GM18526 (cell line): ENCODE results near the gene PTCHD1.

Source experiments
- POLR2A ChIP-seq: IDR thresholded peaks from 3 replicates; pipeline ENCODE4 v1.6.1; 2011; ENCODE audit not compliant: insufficient read length; ENCODE audit errors: extremely low read depth

Gene PTCHD1

GRCh38 chrX:23334848-23335599 lies at the start of gene PTCHD1:
TSS of gene PTCHD1 (plus strand) at chrX:23334849. CDS start at chrX:23334876, 27 bp downstream.
- TF ChIP-seq POLR2A: no peak

GRCh38 chrX:23286731-23287130 lies 47.9 kb upstream of the PTCHD1 start:
- TF ChIP-seq POLR2A: no peak

- no peak for TF ChIP-seq POLR2A
These were observed 47.4 kb upstream of the PTCHD1 start for GRCh38 chrX:23287191-23287725.

GRCh38 chrX:23292354-23292987 lies 42.2 kb upstream of the PTCHD1 start:
- TF ChIP-seq POLR2A: no peak

- no peak for TF ChIP-seq POLR2A
These were observed 41.5 kb upstream of the PTCHD1 start for GRCh38 chrX:23292988-23293651.

- no peak for TF ChIP-seq POLR2A
These were observed 29.8 kb upstream of the PTCHD1 start for GRCh38 chrX:23304881-23305280.

- TF ChIP-seq POLR2A: no peak
These were observed 22.9 kb upstream of the PTCHD1 start for GRCh38 chrX:23311731-23312130.

GRCh38 chrX:23312136-23312535 lies 22.5 kb upstream of the PTCHD1 start:
- no peak for TF ChIP-seq POLR2A

GRCh38 chrX:23317799-23318724 lies 16.6 kb upstream of the PTCHD1 start:
- TF ChIP-seq POLR2A: no peak

- no peak for TF ChIP-seq POLR2A
These were observed 7.5 kb upstream of the PTCHD1 start for GRCh38 chrX:23327104-23327503.

GRCh38 chrX:23331701-23332100 lies 2.9 kb upstream of the PTCHD1 start:
- no peak for TF ChIP-seq POLR2A

- no peak for TF ChIP-seq POLR2A
These were observed 2.4 kb upstream of the PTCHD1 start for GRCh38 chrX:23332101-23332887.

GRCh38 chrX:23332888-23333821 lies 1.5 kb upstream of the PTCHD1 start:
- TF ChIP-seq POLR2A: no peak
